Pancreas (tissue), 10 donors: ENCODE data around the gene OSBPL5. TPM values are rescaled to one million over a fixed set of nuclear protein-coding genes. Genes with fewer than 3 reads are reported as not detected.

Source experiments
- ATAC-seq, 4 donors: fragments of 200-7000 bp; cut with Tn5 transposase; one replicate each; pipeline versions ENCODE4 v1.8.0 to v1.9.1; 2020; ENCODE audit warnings: mild to moderate bottlenecking in 4 of 4, moderate library complexity in 4 of 4
- DNase-seq, 6 donors: peaks; one replicate each; pipeline ENCODE4 v3.0.0-alpha.2; 2020
- FAIRE-seq: peaks from 2 replicates; lab custom pipeline; 2012; peaks lifted over from hg19 to GRCh38; lab: Jason Lieb, UNC
- H3K27ac ChIP-seq, 4 donors: fragments of 200-600 bp; sonication (generic); 1 replicate in 3 of 4; 2 replicates in 1 of 4; pipeline versions ENCODE4 v1.5.0 to v1.8.0; 2020
- H3K27me3 ChIP-seq, 4 donors: fragments of 200-600 bp; one replicate each; pipeline ENCODE4 v1.8.0; 2021
- H3K36me3 ChIP-seq, 3 donors: fragments of 200-600 bp; sonication (generic) in 1 of 3; one replicate each; pipeline versions ENCODE4 v1.5.0 to v1.8.0; 2020 to 2021
- H3K4me1 ChIP-seq, 3 donors: fragments of 200-600 bp; one replicate each; pipeline ENCODE4 v1.8.0; 2021
- H3K4me3 ChIP-seq, 4 donors: fragments of 200-600 bp; sonication (generic) in 2 of 4; one replicate each; pipeline versions ENCODE4 v1.5.0 to v1.8.0; 2020 to 2021
- H3K9me3 ChIP-seq, 4 donors: fragments of 200-600 bp; one replicate each; pipeline ENCODE4 v1.8.0; 2021
- WGBS, 2 donors: extraction: QIAGEN DNeasy Blood & Tissue Kit; methylation state at CpG; one replicate each; pipeline ENCODE4 v1.1.7; 2013; 5-methylcytosine and 5-hydroxymethylcytosine counted together
- intact Hi-C, 3 donors: fragments of 100-400 bp; cut with DNase I; formaldehyde crosslinking; loops; one replicate each; pipeline versions ENCODE4 v1.11.1 to v1.14.2; 2022
- polyA plus RNA-seq, 2 donors: library from polyadenylated mRNA; stranded (reverse); fragments of 200-250 nt; gene quantifications; one replicate each; pipeline ENCODE4 v1.2.3, GENCODE V29; 2013
- total RNA-seq, 6 donors: library from RNA; stranded (reverse); fragmentation: NEBNext Ultra II Directional in 4 of 6; extraction: Animal tissue kit (Norgen Biotek cat#: 25700) in 4 of 6; gene quantifications; one replicate each; pipeline versions ENCODE4 v1.2.1 to v1.2.4, GENCODE V29; 2021 to 2023
- TF ChIP-seq, protein P1 (sequence below), 4 donors: fragments of 200-600 bp; sonication (generic) in 3 of 4; IDR thresholded peaks; one replicate each; pipeline versions ENCODE4 v1.5.0 to v1.8.0; 2021; ENCODE audit warnings: antibody characterized with exemption in 4 of 4
- donor health status: healthy with polysubstance abuse.
- donor health status: DM: no; HTN: no; CAD: no; lungs with moderate emphysema.
- donor health status: DM: no; HTN: no; CAD: no.
- donor health status: control.
- donor health status: control.
- donor health status: Bipolar disorder and iron deficiency.
- donor health status: DM: yes; HTN: yes; CAD: no.
- donor health status: DM: no; HTN: no; CAD: no.
- donor health status: DM: no; HTN: no; CAD: no.
- donor health status: DM: yes; HTN: yes; CAD: no.

OSBPL5 gene
- total and polyA plus RNA-seq, 8 donors, result 9.8 to 16.7 (median 11.8) TPM

DNA sequence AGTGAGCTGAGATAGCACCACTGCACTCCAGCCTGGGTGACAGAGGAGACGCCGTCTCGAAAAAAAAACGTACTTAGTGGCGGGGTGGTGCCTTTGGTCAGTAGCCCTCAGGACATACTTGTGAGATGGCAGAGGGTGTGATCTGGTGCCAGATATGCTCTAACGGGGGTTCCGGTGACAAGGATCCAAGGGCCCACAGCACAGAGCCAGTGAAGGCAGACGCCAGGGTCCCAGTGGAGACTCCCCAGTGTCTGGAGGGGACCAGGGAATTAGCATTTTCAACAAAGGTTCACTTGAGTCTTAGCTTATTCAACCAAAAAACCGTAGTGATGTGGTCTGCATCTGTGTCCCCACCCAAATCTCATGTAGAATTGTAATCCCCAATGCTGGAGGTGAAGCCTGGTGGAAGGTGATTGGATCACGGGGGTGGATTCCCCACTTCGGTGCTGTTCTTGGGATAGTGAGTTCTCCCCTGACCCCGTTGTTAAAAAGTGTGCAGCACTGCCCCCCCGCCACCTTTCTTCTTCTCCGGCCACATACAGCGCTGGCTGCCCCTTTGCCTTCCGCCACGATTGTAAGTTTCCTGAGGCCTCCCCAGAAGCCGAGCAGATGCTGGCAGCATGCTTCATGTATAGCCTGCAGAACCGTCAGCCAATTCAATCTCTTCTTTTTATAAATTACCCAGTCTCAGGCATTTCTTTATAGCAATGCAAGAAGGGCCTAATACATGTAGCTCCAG is 26.6 kb upstream of the OSBPL5 start:
- no peaks in the 10 kb centered on the region for H3K27me3 ChIP-seq
- 84 to 87% methylated on average over 19 of the region's 19 CpGs for WGBS, 2 donors
- FAIRE-seq, result no peak
- TF ChIP-seq, protein P1, sequence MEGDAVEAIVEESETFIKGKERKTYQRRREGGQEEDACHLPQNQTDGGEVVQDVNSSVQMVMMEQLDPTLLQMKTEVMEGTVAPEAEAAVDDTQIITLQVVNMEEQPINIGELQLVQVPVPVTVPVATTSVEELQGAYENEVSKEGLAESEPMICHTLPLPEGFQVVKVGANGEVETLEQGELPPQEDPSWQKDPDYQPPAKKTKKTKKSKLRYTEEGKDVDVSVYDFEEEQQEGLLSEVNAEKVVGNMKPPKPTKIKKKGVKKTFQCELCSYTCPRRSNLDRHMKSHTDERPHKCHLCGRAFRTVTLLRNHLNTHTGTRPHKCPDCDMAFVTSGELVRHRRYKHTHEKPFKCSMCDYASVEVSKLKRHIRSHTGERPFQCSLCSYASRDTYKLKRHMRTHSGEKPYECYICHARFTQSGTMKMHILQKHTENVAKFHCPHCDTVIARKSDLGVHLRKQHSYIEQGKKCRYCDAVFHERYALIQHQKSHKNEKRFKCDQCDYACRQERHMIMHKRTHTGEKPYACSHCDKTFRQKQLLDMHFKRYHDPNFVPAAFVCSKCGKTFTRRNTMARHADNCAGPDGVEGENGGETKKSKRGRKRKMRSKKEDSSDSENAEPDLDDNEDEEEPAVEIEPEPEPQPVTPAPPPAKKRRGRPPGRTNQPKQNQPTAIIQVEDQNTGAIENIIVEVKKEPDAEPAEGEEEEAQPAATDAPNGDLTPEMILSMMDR (IDR thresholded peaks at IDR 0.05), result no peak
- no peak for ATAC-seq
- intact Hi-C loops, result no loop called here
- H3K4me1 ChIP-seq, result no peaks in the 10 kb centered on the region
- no peak overlapping the region for H3K4me3 ChIP-seq
- no peak for DNase-seq
- H3K27ac ChIP-seq, result no peak overlapping the region
- no peaks in the 10 kb centered on the region for H3K9me3 ChIP-seq
- H3K36me3 ChIP-seq, result no peaks in the 10 kb centered on the region

DNA sequence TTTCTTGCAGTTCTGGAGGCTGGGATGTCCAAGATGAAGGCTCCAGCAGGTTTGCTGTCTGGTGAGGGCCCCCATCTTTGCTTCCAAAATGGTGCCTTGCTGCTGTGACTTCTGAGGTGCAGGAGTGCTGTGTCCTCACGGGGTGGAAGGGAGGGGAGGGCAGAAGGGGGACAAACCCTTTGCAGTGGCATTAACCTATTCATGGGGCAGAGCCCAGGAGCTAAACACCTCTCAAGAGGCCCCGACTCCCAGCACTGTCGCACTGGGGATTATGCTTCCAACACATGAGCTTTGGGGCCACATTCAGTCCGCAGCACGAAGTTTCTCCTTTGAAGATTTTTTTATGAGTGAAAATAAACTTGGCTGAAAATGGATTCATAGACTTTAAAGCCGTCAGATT is 25.5 kb upstream of the OSBPL5 start:
- whole genome bisulfite sequencing, 2 donors, result 70 to 78% methylated on average over 6 of the region's 6 CpGs

DNA sequence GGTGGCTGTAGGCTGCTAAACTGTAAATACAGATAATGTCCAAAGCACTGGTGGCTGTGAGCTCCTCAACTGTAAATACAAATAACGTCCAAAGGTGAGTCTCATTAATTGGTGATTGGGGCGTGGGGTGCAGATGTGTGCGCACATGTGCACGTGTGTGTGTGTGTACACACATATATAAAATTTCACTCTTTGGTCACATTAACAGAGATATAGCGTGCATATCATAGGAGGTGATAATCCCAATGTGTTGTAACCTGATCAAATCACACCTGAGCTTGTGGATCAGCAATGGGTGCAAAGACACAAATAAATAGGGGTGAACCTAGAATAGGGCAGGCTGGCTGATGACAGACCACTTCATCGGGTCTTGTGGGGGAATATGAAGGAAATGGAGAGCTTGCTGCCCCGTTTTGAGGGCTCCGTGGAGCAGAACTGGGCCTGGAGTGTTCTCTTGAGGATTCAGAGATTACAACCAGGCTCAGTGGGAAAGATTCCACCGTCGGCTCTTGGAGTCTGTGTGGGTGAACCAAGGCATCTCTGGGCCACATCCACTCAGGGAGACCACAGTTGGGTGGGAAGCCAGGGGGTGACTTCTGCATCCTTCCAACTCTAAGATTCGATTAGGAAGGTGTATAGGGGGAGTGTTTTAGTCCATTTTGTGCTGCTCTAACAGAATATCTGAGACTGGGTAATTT is 24.9 kb upstream of the OSBPL5 start:
- H3K27ac ChIP-seq, result no peak overlapping the region
- 74 to 84% methylated on average over 11 of the region's 11 CpGs for WGBS, 2 donors
- H3K4me1 ChIP-seq, result no peaks in the 10 kb centered on the region
- intact Hi-C loops, result no loop called here
- no peak for ATAC-seq
- no peaks in the 10 kb centered on the region for H3K9me3 ChIP-seq
- no peak for FAIRE-seq
- no peak for DNase-seq
- H3K27me3 ChIP-seq, result no peaks in the 10 kb centered on the region
- no peaks in the 10 kb centered on the region for H3K36me3 ChIP-seq
- TF ChIP-seq, protein P1 (IDR thresholded peaks at IDR 0.05), result no peak
- H3K4me3 ChIP-seq, result no peak overlapping the region

More for the DNA sequence above, 25.5 kb upstream of the OSBPL5 start:
- no peak overlapping the region for H3K4me3 ChIP-seq
- FAIRE-seq (no peak), ATAC-seq (no peak), DNase-seq (no peak)
- no peaks in the 10 kb centered on the region for H3K36me3 ChIP-seq
- intact Hi-C loops, result no loop called here
- TF ChIP-seq, protein P1 (IDR thresholded peaks at IDR 0.05), result no peak
- no peaks in the 10 kb centered on the region for H3K27me3 ChIP-seq
- no peak overlapping the region for H3K27ac ChIP-seq
- no peaks in the 10 kb centered on the region for H3K9me3 ChIP-seq
- no peaks in the 10 kb centered on the region for H3K4me1 ChIP-seq

DNA sequence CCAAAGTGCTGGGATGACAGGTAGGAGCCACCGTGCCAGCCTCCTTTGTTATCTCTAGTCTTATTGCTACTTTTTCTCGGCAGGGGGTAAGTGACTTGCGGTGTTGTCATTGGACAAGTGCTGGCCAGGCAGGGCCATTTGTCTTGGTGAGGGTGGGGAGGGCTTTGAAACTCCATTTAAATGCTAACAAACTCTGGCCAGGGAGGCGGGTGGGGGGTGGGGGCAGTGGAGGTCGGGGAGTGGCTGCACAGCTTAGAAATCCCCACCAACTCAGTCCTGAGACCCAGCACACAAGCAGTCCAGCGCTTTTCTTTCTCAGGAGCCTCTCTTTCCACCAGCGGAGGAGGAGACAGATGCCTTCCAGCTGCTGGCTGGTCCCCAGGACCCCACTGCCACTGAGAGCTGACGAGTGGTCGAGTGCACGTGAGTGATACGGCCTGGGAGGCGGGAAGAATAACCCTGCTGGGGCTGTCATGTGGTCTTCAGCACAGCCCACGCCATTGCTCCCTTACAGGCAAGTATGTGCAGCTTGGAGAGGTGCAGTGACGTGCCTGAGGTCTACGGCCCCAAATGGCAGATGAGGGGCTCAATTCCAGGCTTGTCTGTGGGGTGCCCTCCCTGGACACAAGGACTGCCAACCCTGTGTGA is 24.2 kb upstream of the OSBPL5 start:
- no peak overlapping the region for H3K4me3 ChIP-seq
- no peaks in the 10 kb centered on the region for H3K9me3 ChIP-seq
- DNase-seq (peak in 1 of 6 donors; percentile 7), ATAC-seq (no peak), FAIRE-seq (no peak)
- intact Hi-C loops, result no loop called here
- H3K4me1 ChIP-seq, result no peaks in the 10 kb centered on the region
- TF ChIP-seq, protein P1 (IDR thresholded peaks at IDR 0.05), result no peak
- no peaks in the 10 kb centered on the region for H3K36me3 ChIP-seq
- WGBS, 2 donors, result 56 to 58% methylated on average over 15 of the region's 15 CpGs
- no peaks in the 10 kb centered on the region for H3K27me3 ChIP-seq
- H3K27ac ChIP-seq, result no peak overlapping the region
